Activated naive CD8-positive, alpha-beta T cell treated with anti-CD3 and anti-CD28 coated beads, Interleukin-2, amount 50 U/mL, for 24 hours (primary cell): ENCODE data around the gene GRB2.
"Not testable (repeated sequence)": the region's sequence is repeated elsewhere in the genome, so short reads cannot be mapped to it uniquely, and the experiment has no call there.

ENCODE experiments used
- ATAC-seq: fragments of 150-1000 bp; cut with Tn5 transposase; one replicate; pipeline ENCODE4 v1.10.0; 2021
- DNase-seq: peaks from one replicate; pipeline ENCODE4 v3.0.0; 2021
- H3K27ac Mint-ChIP-seq: one replicate; pipeline ENCODE4 v1.8.0; 2021; ENCODE audit warnings: mild to moderate bottlenecking, mixed read lengths
- H3K27me3 Mint-ChIP-seq: one replicate; pipeline ENCODE4 v1.8.0; 2021; ENCODE audit warnings: mixed read lengths
- H3K36me3 Mint-ChIP-seq: one replicate; pipeline ENCODE4 v1.8.0; 2021; ENCODE audit warnings: low read depth, mixed read lengths
- H3K4me1 Mint-ChIP-seq: one replicate; pipeline ENCODE4 v1.8.0; 2021; ENCODE audit warnings: mixed read lengths
- H3K4me3 Mint-ChIP-seq: one replicate; pipeline ENCODE4 v1.8.0; 2021; ENCODE audit warnings: mild to moderate bottlenecking, moderate library complexity, mixed read lengths
- H3K9me3 Mint-ChIP-seq: one replicate; pipeline ENCODE4 v1.8.0; 2021; ENCODE audit warnings: mixed read lengths

Gene GRB2

GRCh38 chr17:75405365-75406221 lies at the start of gene GRB2:
TSS of gene GRB2 (minus strand) at chr17:75405678. CDS start at chr17:75393628, 12,050 bp downstream.
- no peaks in the 10 kb centered on the region for H3K9me3 Mint-ChIP-seq
- peaks cover 10% of the 10 kb centered on the region for H3K36me3 Mint-ChIP-seq
- H3K4me3 Mint-ChIP-seq = peak within 1 kb of the TSS; percentile 95
- H3K27me3 Mint-ChIP-seq = no peaks in the 10 kb centered on the region
- ATAC-seq (peak; percentile 89), DNase-seq (peak; percentile 100)
- H3K4me1 Mint-ChIP-seq = peaks cover 41% of the 10 kb centered on the region
- H3K27ac Mint-ChIP-seq = peak within 1 kb of the TSS; percentile 95

- not testable (repeated sequence) for H3K27me3 Mint-ChIP-seq, H3K4me3 Mint-ChIP-seq, H3K27ac Mint-ChIP-seq, DNase-seq, ATAC-seq, H3K9me3 Mint-ChIP-seq, H3K36me3 Mint-ChIP-seq
- peaks cover 28% of the 10 kb centered on the region for H3K4me1 Mint-ChIP-seq
Measured at GRCh38 chr17:75454672-75455071, 49.2 kb upstream of the GRB2 start.

GRCh38 chr17:75454193-75454592 lies 48.7 kb upstream of the GRB2 start:
- Mint-ChIP-seq H3K4me1 (peaks cover 28% of the 10 kb centered on the region), H3K27ac (no peak overlapping the region), H3K4me3 (no peak overlapping the region), H3K27me3 (no peaks in the 10 kb centered on the region), H3K9me3 (no peaks in the 10 kb centered on the region), H3K36me3 (peaks cover 1% of the 10 kb centered on the region)
- no peak for DNase-seq
- no peak for ATAC-seq

- no peaks in the 10 kb centered on the region for H3K36me3 Mint-ChIP-seq
- H3K27me3 Mint-ChIP-seq = no peaks in the 10 kb centered on the region
- H3K9me3 Mint-ChIP-seq = no peaks in the 10 kb centered on the region
- H3K4me1 Mint-ChIP-seq = peaks cover 4% of the 10 kb centered on the region
- no peak overlapping the region for H3K4me3 Mint-ChIP-seq
- no peak for DNase-seq
- H3K27ac Mint-ChIP-seq = no peak overlapping the region
- ATAC-seq = no peak
Measured at GRCh38 chr17:75450270-75450669, 44.8 kb upstream of the GRB2 start.

GRCh38 chr17:75447951-75448856 lies 42.7 kb upstream of the GRB2 start:
- H3K4me1 Mint-ChIP-seq = no peaks in the 10 kb centered on the region
- no peak overlapping the region for H3K4me3 Mint-ChIP-seq
- H3K27me3 Mint-ChIP-seq = no peaks in the 10 kb centered on the region
- ATAC-seq = no peak
- H3K36me3 Mint-ChIP-seq = no peaks in the 10 kb centered on the region
- no peak for DNase-seq
- H3K27ac Mint-ChIP-seq = no peak overlapping the region
- no peaks in the 10 kb centered on the region for H3K9me3 Mint-ChIP-seq

- H3K36me3 Mint-ChIP-seq, H3K4me3 Mint-ChIP-seq, H3K27me3 Mint-ChIP-seq, H3K27ac Mint-ChIP-seq, H3K9me3 Mint-ChIP-seq, H3K4me1 Mint-ChIP-seq, ATAC-seq, DNase-seq: not testable (repeated sequence)
Measured at GRCh38 chr17:75445896-75446295, 40.4 kb upstream of the GRB2 start.

GRCh38 chr17:75445296-75445695 lies 39.8 kb upstream of the GRB2 start:
- DNase-seq (no peak), ATAC-seq (no peak)
- Mint-ChIP-seq H3K27ac (no peak overlapping the region), H3K4me3 (no peak overlapping the region), H3K9me3 (no peaks in the 10 kb centered on the region), H3K27me3 (no peaks in the 10 kb centered on the region), H3K36me3 (no peaks in the 10 kb centered on the region), H3K4me1 (no peaks in the 10 kb centered on the region)

- H3K4me1 Mint-ChIP-seq = no peaks in the 10 kb centered on the region
- H3K27ac Mint-ChIP-seq = no peak overlapping the region
- DNase-seq (no peak), ATAC-seq (no peak)
- no peak overlapping the region for H3K4me3 Mint-ChIP-seq
- H3K9me3 Mint-ChIP-seq = no peaks in the 10 kb centered on the region
- H3K27me3 Mint-ChIP-seq = no peaks in the 10 kb centered on the region
- H3K36me3 Mint-ChIP-seq = no peaks in the 10 kb centered on the region
Measured at GRCh38 chr17:75442168-75443103, 37.0 kb upstream of the GRB2 start.

- no peak for ATAC-seq
- no peaks in the 10 kb centered on the region for H3K36me3 Mint-ChIP-seq
- peaks cover 4% of the 10 kb centered on the region for H3K4me1 Mint-ChIP-seq
- no peaks in the 10 kb centered on the region for H3K9me3 Mint-ChIP-seq
- H3K4me3 Mint-ChIP-seq = no peak overlapping the region
- H3K27ac Mint-ChIP-seq = no peak overlapping the region
- DNase-seq = no peak
- H3K27me3 Mint-ChIP-seq = peaks cover 3% of the 10 kb centered on the region
Measured at GRCh38 chr17:75440738-75441448, 35.4 kb upstream of the GRB2 start.

- ATAC-seq (no peak), DNase-seq (no peak)
- Mint-ChIP-seq H3K27me3 (peaks cover 3% of the 10 kb centered on the region), H3K9me3 (no peaks in the 10 kb centered on the region), H3K4me3 (no peak overlapping the region), H3K36me3 (no peaks in the 10 kb centered on the region), H3K27ac (no peak overlapping the region), H3K4me1 (peaks cover 11% of the 10 kb centered on the region)
Measured at GRCh38 chr17:75439287-75439686, 33.8 kb upstream of the GRB2 start.

GRCh38 chr17:75437404-75437803 lies 31.9 kb upstream of the GRB2 start:
- H3K36me3 Mint-ChIP-seq, H3K9me3 Mint-ChIP-seq, ATAC-seq, H3K4me3 Mint-ChIP-seq, DNase-seq, H3K27ac Mint-ChIP-seq, H3K27me3 Mint-ChIP-seq: not testable (repeated sequence)
- H3K4me1 Mint-ChIP-seq = peaks cover 11% of the 10 kb centered on the region

- ATAC-seq, H3K4me3 Mint-ChIP-seq, DNase-seq, H3K27ac Mint-ChIP-seq, H3K36me3 Mint-ChIP-seq, H3K27me3 Mint-ChIP-seq, H3K9me3 Mint-ChIP-seq: not testable (repeated sequence)
- peaks cover 11% of the 10 kb centered on the region for H3K4me1 Mint-ChIP-seq
Measured at GRCh38 chr17:75434433-75434832, 29.0 kb upstream of the GRB2 start.

GRCh38 chr17:75433218-75433783 lies 27.8 kb upstream of the GRB2 start:
- ATAC-seq (no peak), DNase-seq (no peak)
- Mint-ChIP-seq H3K27ac (no peak overlapping the region), H3K9me3 (no peaks in the 10 kb centered on the region), H3K4me1 (peaks cover 13% of the 10 kb centered on the region), H3K27me3 (peaks cover 3% of the 10 kb centered on the region), H3K36me3 (no peaks in the 10 kb centered on the region), H3K4me3 (no peak overlapping the region)
